Measurements from ENCODE around the gene DTX3L. TPM values are rescaled to one million over a fixed set of nuclear protein-coding genes. Genes with fewer than 3 reads are reported as not detected.

The DTX3L gene
- total and polyA plus RNA-seq, 10 of the 15 experiments (the other 5 are each of a cell fraction or from before 2014, with no cell fraction given), result 9.9 to 41.4 (median 21.7) TPM

GRCh38 chr3:122578069-122578740 lies 14.1 kb downstream of the DTX3L start:
- no peak for FAIRE-seq
- WGBS (ENCODE audit: insufficient coverage, insufficient replicate concordance, low lambda C conversion rate, missing lambda C conversion rate), result 2% methylated on average over 5 of the region's 5 CpGs
- peak overlapping the region; percentile 85 for H2AFZ ChIP-seq (ENCODE audit: control insufficient read depth, low read depth, low read length)
- peak overlapping the region; percentile 54 for H3K4me3 ChIP-seq
- SMC1A ChIA-PET (ENCODE audit: uncharacterized antibody, unreplicated experiment), result interaction anchor here (0.8 to 7.6 kb wide), 22 partner anchors 9 to 187 kb away, joined by 3 to 183 read pairs (median 6); partner anchors contain the start of genes DTX3L, PARP14 and PARP9
- BruUV-seq (replicated peaks), result TSS peak; percentile 40
- RAD21 ChIA-PET (ENCODE audit: unreplicated experiment), result interaction anchor here (0.8 to 7.6 kb wide), 18 partner anchors 10 to 196 kb away, joined by 3 to 149 read pairs (median 4); partner anchors contain the start of genes DTX3L, PARP14 and PARP9
- H3K4me1 ChIP-seq (ENCODE audit: control insufficient read depth, insufficient read depth, low read length), result peaks cover 24% of the 10 kb centered on the region
- H4K20me1 ChIP-seq (ENCODE audit: control insufficient read depth, insufficient read depth), result no peaks in the 10 kb centered on the region
- ATAC-seq, result no peak
- in situ Hi-C loops (cut with MboI) (no loop called here), intact Hi-C loops (cut with micrococcal nuclease; ENCODE audit: unreplicated experiment) (no loop called here)
- no peak for TF ChIP-seq ZBTB40 (IDR thresholded peaks at IDR 0.05; ENCODE audit: borderline replicate concordance)
- TF ChIP-seq MLLT1 (IDR thresholded peaks at IDR 0.05), result peak; percentile 61; the same call in 1 of the 2 replicates
- peaks cover 40% of the 10 kb centered on the region for H3K79me2 ChIP-seq (ENCODE audit: control insufficient read depth, insufficient read depth, low read length)
- CTCF ChIA-PET, result interaction anchor here (0.6 to 6.9 kb wide), 17 partner anchors 10 to 272 kb away, joined by 3 to 79 read pairs (median 5); partner anchors contain the start of genes DTX3L, PARP14 and PARP9
- H3K9me3 ChIP-seq (replicated peaks; ENCODE audit: control insufficient read depth, insufficient read depth, low read length), result peaks cover 8% of the 10 kb centered on the region
- 0 out of 4 replicates have a peak, but pooled peaks cover 0 to 1% of the 10 kb centered on the region in 2 experiments for H3K36me3 ChIP-seq (ENCODE audit: control insufficient read depth in 2 of 2, insufficient read depth in 2 of 2, low read length in 1 of 2)
- H3K4me2 ChIP-seq (ENCODE audit: control insufficient read depth, insufficient read depth), result peak overlapping the region; percentile 93
- H3K9ac ChIP-seq (ENCODE audit: control insufficient read depth, insufficient read depth, low read length), result peak overlapping the region; percentile 90
- no peak for DNase-seq (ENCODE audit: low read depth, low spot score)
- H3K27ac ChIP-seq (ENCODE audit: control insufficient read depth, insufficient read depth), result peak overlapping the region; percentile 95
- POLR2A ChIA-PET, result interaction anchor here (0.5 to 6.3 kb wide), 13 partner anchors 9 to 146 kb away, joined by 3 to 79 read pairs (median 7); partner anchors contain the start of genes DTX3L, PARP14 and PARP9
- no peaks in the 10 kb centered on the region for H3K27me3 ChIP-seq (replicated peaks in 1 of 2; ENCODE audit: control insufficient read depth in 2 of 2, insufficient read depth in 2 of 2, low read length in 1 of 2)
